COLO829 (cell line): ENCODE data around the gene FBLN5.
"Not testable (repeated sequence)": the region's sequence is repeated elsewhere in the genome, so short reads cannot be mapped to it uniquely, and the experiment has no call there.

Experiments
- DNase-seq: peaks from one replicate; pipeline ENCODE4 v3.0.0; 2012; ENCODE audit warnings: low spot score

Gene FBLN5

GRCh38 chr14:91904956-91905645 lies 42.4 kb downstream of the FBLN5 start:
- no peak for DNase-seq

GRCh38 chr14:91904483-91904882 lies 43.0 kb downstream of the FBLN5 start:
- no peak for DNase-seq

GRCh38 chr14:91903070-91903469 lies 44.4 kb downstream of the FBLN5 start:
- no peak for DNase-seq

- DNase-seq, result no peak
Observed at GRCh38 chr14:91902336-91902735, 45.2 kb downstream of the FBLN5 start.

- no peak for DNase-seq
Observed at GRCh38 chr14:91901449-91902226, 45.9 kb downstream of the FBLN5 start.

GRCh38 chr14:91899806-91900205 lies 47.7 kb downstream of the FBLN5 start:
- peak; percentile 63 for DNase-seq

GRCh38 chr14:91899213-91899612 lies 48.3 kb downstream of the FBLN5 start:
- no peak for DNase-seq

- no peak for DNase-seq
Observed at GRCh38 chr14:91898372-91898771, 49.1 kb downstream of the FBLN5 start.

- DNase-seq, result not testable (repeated sequence)
Observed at GRCh38 chr14:91897716-91898115, 49.8 kb downstream of the FBLN5 start.

- no peak for DNase-seq
Observed at GRCh38 chr14:91897106-91897701, 50.3 kb downstream of the FBLN5 start.

GRCh38 chr14:91896419-91896818 lies 51.1 kb downstream of the FBLN5 start:
- no peak for DNase-seq

- no peak for DNase-seq
Observed at GRCh38 chr14:91893669-91894068, 53.8 kb downstream of the FBLN5 start.

- DNase-seq, result no peak
Observed at GRCh38 chr14:91893007-91893406, 54.5 kb downstream of the FBLN5 start.

- no peak for DNase-seq
Observed at GRCh38 chr14:91891721-91892220, 55.7 kb downstream of the FBLN5 start.

GRCh38 chr14:91891101-91891500 lies 56.4 kb downstream of the FBLN5 start:
- DNase-seq, result no peak

- DNase-seq, result no peak
Observed at GRCh38 chr14:91890291-91890749, 57.2 kb downstream of the FBLN5 start.

GRCh38 chr14:91889477-91890211 lies 57.9 kb downstream of the FBLN5 start:
- DNase-seq, result no peak

GRCh38 chr14:91888641-91889476 lies 58.6 kb downstream of the FBLN5 start:
- no peak for DNase-seq

GRCh38 chr14:91886961-91887360 lies 60.5 kb downstream of the FBLN5 start:
- DNase-seq, result no peak

GRCh38 chr14:91885839-91886238 lies 61.7 kb downstream of the FBLN5 start:
- no peak for DNase-seq

- no peak for DNase-seq
Observed at GRCh38 chr14:91885113-91885712, 62.3 kb downstream of the FBLN5 start.
